ENCODE measurements around the gene JPH4.
"Not testable (repeated sequence)": the region's sequence is repeated elsewhere in the genome, so short reads cannot be mapped to it uniquely, and the experiment has no call there.

JPH4 gene

DNA sequence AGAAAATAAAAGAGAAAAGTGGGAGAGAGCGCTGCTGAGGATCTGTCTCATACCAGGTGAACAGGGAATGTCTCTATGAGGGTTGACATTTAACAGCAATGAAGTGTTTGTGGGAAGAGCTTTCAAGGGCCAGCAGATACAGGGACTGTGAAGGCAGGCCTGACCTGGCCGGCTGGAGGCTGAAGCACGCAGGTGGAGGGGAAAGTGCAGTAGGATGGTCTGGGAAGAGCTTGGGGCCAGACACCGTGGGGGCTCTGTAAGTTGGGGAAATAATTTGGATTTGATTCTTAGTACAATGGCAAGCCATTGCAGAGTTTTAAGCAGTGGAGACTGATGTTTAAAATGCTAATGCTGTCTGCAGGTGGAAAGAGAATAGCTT is 33.8 kb upstream of the JPH4 start:
- Histone ChIP-seq H3K27ac (ENCODE audit: low read depth, low read length) (no peak overlapping the region), H3K4me3 (ENCODE audit: low read length) (no peak overlapping the region), H3K9me2 (replicated peaks; ENCODE audit: control insufficient read depth, low read length) (no peaks in the 10 kb centered on the region), H3K36me3 (ENCODE audit: control insufficient read depth, low read length) (no peaks in the 10 kb centered on the region), H4K20me1 (ENCODE audit: control insufficient read depth, insufficient read depth, low read depth, low read length) (no peaks in the 10 kb centered on the region), H3K79me2 (ENCODE audit: control insufficient read depth, low read length) (no peaks in the 10 kb centered on the region), H3K9me3 (ENCODE audit: control insufficient read depth, insufficient read depth, low read length) (no peaks in the 10 kb centered on the region), H3K4me1 (ENCODE audit: control insufficient read depth, low read length) (no peaks in the 10 kb centered on the region), H3K27me3 (ENCODE audit: control insufficient read depth, low read length) (peaks cover 7% of the 10 kb centered on the region; the same call in 1 of the 2 replicates), H3K4me2 (ENCODE audit: low read length) (no peak overlapping the region), H3F3A (ENCODE audit: control insufficient read depth, insufficient read depth) (no peaks in the 10 kb centered on the region)
- TF ChIP-seq, protein P1, sequence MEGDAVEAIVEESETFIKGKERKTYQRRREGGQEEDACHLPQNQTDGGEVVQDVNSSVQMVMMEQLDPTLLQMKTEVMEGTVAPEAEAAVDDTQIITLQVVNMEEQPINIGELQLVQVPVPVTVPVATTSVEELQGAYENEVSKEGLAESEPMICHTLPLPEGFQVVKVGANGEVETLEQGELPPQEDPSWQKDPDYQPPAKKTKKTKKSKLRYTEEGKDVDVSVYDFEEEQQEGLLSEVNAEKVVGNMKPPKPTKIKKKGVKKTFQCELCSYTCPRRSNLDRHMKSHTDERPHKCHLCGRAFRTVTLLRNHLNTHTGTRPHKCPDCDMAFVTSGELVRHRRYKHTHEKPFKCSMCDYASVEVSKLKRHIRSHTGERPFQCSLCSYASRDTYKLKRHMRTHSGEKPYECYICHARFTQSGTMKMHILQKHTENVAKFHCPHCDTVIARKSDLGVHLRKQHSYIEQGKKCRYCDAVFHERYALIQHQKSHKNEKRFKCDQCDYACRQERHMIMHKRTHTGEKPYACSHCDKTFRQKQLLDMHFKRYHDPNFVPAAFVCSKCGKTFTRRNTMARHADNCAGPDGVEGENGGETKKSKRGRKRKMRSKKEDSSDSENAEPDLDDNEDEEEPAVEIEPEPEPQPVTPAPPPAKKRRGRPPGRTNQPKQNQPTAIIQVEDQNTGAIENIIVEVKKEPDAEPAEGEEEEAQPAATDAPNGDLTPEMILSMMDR (IDR thresholded peaks at IDR 0.05; ENCODE audit: low read depth, low read length, poor library complexity, severe bottlenecking), result no peak
- no peak for TF ChIP-seq EZH2phosphoT487 (IDR thresholded peaks at IDR 0.05; ENCODE audit: borderline replicate concordance, low read length)

DNA sequence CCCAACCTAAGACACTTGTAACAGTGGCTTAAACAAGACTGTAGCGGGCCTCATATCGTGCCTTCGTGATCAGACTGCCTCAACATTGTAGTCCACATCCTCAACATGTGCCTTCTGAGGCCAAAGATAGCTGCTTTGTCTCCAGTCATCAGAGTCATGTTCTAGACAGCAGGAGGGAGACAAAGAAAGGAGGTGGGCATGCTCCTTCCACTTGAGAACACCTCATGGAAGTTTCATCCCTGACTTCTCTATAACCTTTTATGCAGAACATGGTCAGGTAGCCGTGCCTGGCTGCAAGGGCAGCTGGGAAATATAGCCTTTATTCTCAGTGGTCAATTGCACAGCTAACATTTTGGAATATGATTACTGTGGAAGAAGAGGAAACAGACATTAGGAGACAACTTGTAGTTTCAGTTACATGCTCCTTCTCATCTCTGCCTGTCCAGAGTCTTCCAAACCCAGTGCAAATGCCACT is 32.3 kb upstream of the JPH4 start:
- H3K9me2 ChIP-seq (replicated peaks; ENCODE audit: control insufficient read depth, low read length), result no peaks in the 10 kb centered on the region
- no peaks in the 10 kb centered on the region for H3K36me3 ChIP-seq (ENCODE audit: control insufficient read depth, low read length)
- no peaks in the 10 kb centered on the region for H3K4me1 ChIP-seq (ENCODE audit: control insufficient read depth, low read length)
- TF ChIP-seq, protein P1 (IDR thresholded peaks at IDR 0.05; ENCODE audit: low read depth, low read length, poor library complexity, severe bottlenecking), result no peak
- no peak for TF ChIP-seq EZH2phosphoT487 (IDR thresholded peaks at IDR 0.05; ENCODE audit: borderline replicate concordance, low read length)
- no peaks in the 10 kb centered on the region for H3K79me2 ChIP-seq (ENCODE audit: control insufficient read depth, low read length)
- no peak overlapping the region for H3K27ac ChIP-seq (ENCODE audit: low read depth, low read length)
- H3K4me3 ChIP-seq (ENCODE audit: low read length), result no peak overlapping the region
- H3K27me3 ChIP-seq (ENCODE audit: control insufficient read depth, low read length), result peaks cover 7% of the 10 kb centered on the region; the same call in 1 of the 2 replicates
- no peaks in the 10 kb centered on the region for H4K20me1 ChIP-seq (ENCODE audit: control insufficient read depth, insufficient read depth, low read depth, low read length)
- no peak overlapping the region for H3K4me2 ChIP-seq (ENCODE audit: low read length)
- H3K9me3 ChIP-seq (ENCODE audit: control insufficient read depth, insufficient read depth, low read length), result no peaks in the 10 kb centered on the region
- H3F3A ChIP-seq (ENCODE audit: control insufficient read depth, insufficient read depth), result no peaks in the 10 kb centered on the region

DNA sequence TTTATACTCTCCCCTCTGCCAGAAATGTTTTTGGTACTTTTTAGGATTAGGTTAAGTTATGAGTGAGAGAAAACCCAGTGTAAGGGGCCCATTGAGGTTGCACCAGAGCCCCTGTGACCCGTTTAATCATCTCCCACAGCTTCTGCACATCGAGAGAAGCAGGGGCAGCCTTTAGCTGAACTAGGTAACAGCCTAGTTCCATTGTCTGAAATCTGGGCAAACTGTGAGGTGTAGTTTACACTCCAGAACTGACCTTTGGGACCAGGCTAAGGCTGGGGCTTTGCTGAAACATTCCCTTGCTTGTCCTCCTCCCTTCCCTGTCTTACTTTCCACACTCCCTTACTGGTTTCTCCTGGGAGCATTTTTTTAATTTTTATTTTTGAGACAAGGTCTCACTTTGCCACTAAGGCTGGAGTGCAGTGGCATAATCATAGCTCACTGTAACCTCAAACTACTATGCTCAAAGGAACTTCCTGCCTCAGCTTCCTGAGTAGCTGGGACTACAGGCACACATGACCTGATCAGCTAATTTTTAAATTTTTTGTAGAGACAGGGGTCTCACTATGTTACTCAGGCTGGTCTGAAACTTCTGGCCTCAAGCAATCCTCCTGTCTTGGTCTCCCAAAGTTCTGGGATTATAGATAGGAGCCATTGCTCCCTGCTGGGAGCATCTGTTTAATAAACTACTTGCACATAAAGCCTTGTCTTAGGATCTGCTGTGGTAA is 31.7 kb upstream of the JPH4 start:
- Histone ChIP-seq H3K9me2 (replicated peaks; ENCODE audit: control insufficient read depth, low read length) (no peaks in the 10 kb centered on the region), H3F3A (ENCODE audit: control insufficient read depth, insufficient read depth) (no peaks in the 10 kb centered on the region), H3K27ac (ENCODE audit: low read depth, low read length) (no peak overlapping the region), H3K27me3 (ENCODE audit: control insufficient read depth, low read length) (peaks cover 7% of the 10 kb centered on the region; the same call in 1 of the 2 replicates), H4K20me1 (ENCODE audit: control insufficient read depth, insufficient read depth, low read depth, low read length) (no peaks in the 10 kb centered on the region), H3K4me2 (ENCODE audit: low read length) (no peak overlapping the region), H3K4me1 (ENCODE audit: control insufficient read depth, low read length) (no peaks in the 10 kb centered on the region), H3K4me3 (ENCODE audit: low read length) (no peak overlapping the region), H3K9me3 (ENCODE audit: control insufficient read depth, insufficient read depth, low read length) (no peaks in the 10 kb centered on the region), H3K79me2 (ENCODE audit: control insufficient read depth, low read length) (no peaks in the 10 kb centered on the region), H3K36me3 (ENCODE audit: control insufficient read depth, low read length) (no peaks in the 10 kb centered on the region)
- TF ChIP-seq, protein P1 (IDR thresholded peaks at IDR 0.05; ENCODE audit: low read depth, low read length, poor library complexity, severe bottlenecking), result no peak
- TF ChIP-seq EZH2phosphoT487 (IDR thresholded peaks at IDR 0.05; ENCODE audit: borderline replicate concordance, low read length), result no peak

DNA sequence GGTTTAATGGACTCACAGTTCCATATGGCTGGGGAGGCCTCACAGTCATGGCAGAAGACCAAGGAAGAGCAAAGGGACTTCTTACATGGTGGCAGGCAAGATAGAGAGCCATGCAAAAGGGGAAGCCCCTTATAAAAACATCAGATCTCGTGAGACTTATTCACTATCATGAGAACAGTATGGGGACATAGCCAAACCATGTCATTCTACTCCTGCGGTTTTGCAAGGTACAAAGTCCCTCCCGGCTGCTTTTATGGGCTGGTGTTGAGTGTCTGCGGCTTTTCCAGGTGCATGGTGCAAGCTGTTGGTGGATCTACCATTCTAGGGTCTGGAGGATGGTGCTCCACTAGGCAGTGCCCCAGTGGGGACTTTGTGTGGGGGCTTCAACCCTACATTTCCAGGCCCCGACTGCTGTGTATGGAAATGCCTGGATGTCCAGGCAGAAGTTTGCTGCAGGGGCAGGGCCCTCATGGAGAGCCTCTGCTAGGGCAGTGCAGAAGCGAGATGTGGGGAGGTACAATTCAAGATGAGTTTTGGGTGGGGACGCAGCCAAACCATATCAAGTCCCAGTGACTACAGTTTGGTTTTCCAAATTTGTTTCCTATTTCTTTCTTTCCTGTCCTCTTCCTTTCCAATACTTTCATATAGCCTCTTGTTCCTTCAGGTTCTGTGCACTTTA is 31.0 kb upstream of the JPH4 start:
- H3K9me3 ChIP-seq (ENCODE audit: control insufficient read depth, insufficient read depth, low read length); H3K4me1 ChIP-seq (ENCODE audit: control insufficient read depth, low read length); H3K27me3 ChIP-seq (ENCODE audit: control insufficient read depth, low read length); H3K4me2 ChIP-seq (ENCODE audit: low read length); H4K20me1 ChIP-seq (ENCODE audit: control insufficient read depth, insufficient read depth, low read depth, low read length); H3K4me3 ChIP-seq (ENCODE audit: low read length); H3F3A ChIP-seq (ENCODE audit: control insufficient read depth, insufficient read depth); H3K9me2 ChIP-seq (replicated peaks; ENCODE audit: control insufficient read depth, low read length); H3K36me3 ChIP-seq (ENCODE audit: control insufficient read depth, low read length); H3K27ac ChIP-seq (ENCODE audit: low read depth, low read length); H3K79me2 ChIP-seq (ENCODE audit: control insufficient read depth, low read length): not testable (repeated sequence)
